Stimulated activated CD4-positive, alpha-beta T cell treated with anti-CD3 and anti-CD28 coated beads, Interleukin-1b, Interleukin-23, amount 100 ng/mL, for 48 hours (primary cell): ENCODE measurements around the gene ZNF346.
"Not testable (repeated sequence)": the region's sequence is repeated elsewhere in the genome, so short reads cannot be mapped to it uniquely, and the experiment has no call there.

ENCODE experiments used
- DNase-seq: peaks from one replicate; pipeline ENCODE4 v3.0.0-alpha.2; 2020

The ZNF346 gene

DNA sequence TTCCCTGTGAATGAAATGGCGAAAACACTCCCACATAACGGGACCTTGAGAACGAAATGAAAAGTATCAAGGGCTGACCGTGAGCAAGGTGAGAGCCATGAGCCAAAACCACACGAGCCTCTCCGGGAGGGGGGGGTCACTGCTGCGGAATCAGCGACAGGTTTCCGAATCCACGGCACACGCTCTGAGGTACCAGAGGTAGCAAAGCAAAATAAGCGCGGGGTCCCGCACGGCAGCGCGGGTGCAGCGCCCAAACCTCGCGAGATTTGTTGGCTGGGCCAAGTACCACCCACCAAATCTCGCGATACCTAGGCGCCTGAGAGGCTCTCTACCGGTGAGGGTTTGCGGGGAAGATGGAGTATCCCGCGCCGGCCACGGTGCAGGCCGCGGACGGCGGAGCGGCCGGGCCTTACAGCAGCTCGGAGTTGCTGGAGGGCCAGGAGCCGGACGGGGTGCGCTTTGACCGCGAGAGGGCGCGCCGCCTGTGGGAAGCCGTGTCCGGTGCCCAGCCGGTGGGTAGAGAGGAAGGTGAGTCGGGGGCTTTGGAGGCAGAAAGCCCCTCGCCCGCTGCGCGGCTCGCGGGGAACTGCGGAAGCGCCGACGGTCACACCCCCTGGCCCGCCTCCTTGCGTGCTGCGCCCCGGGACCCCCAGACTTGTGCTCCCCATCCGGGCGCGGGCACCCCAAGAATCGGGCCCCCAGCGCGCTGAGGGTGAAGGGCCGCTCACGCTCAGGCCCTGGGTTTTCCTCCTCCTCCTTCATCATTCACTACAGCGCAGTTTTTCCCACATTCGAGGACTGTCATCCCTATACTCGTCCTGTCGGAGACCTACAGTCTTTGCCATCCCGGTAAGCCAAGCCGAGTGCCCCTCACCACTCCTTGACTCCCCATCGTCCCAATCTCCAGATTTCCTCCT lies at the start of gene ZNF346:
TSS of gene ZNF346 (plus strand) at position 311 of the 917 bp plus-strand sequence. CDS start at position 354, 43 bp downstream.
- peak; percentile 94 for DNase-seq

GRCh38 chr5:176979669-176980068 lies 42.8 kb upstream of the ZNF346 start:
- no peak for DNase-seq

GRCh38 chr5:176980818-176981217 lies 41.7 kb upstream of the ZNF346 start:
- DNase-seq: no peak

DNA sequence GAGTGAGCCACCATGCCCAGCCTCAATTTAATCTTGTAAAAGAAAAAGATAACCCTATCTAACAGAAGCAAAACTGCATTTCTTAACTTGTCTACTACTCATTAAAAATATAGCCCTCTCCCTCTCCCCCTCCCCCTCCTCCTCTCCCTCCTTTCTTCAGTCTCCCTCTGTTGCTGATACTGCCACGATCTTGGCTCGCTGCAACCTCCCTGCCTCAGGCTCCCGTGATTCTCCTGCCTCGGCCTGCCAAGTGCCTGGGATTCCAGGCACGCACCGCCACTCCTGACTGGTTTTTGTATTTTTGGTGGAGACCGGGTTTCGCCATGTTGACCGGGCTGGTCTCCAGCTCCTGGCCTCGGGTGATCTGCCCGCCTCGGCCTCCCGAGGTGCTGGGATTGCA lies 39.4 kb upstream of the ZNF346 start:
- not testable (repeated sequence) for DNase-seq

- DNase-seq: not testable (repeated sequence)
These were observed 38.9 kb upstream of the ZNF346 start for GRCh38 chr5:176983593-176983992.

DNA sequence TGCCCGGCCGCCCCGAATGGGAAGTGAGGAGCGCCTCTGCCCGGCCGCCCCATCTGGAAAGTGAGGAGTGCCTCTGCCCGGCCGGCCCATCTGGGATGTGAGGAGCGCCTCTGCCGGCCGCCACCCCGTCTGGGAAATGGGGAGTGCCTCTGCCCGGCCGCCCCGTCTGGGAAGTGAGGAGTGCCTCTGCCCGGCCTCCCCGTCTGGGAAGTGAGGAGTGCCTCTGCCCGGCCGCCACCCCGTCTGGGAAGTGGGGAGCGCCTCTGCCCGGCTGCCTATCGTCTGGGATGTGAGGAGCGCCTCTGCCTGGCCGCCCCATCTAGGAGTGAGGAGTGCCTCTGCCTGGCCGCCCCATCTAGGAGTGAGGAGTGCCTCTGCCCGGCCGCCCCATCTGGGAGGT lies 38.3 kb upstream of the ZNF346 start:
- not testable (repeated sequence) for DNase-seq

- DNase-seq: no peak
These were observed 37.0 kb upstream of the ZNF346 start for GRCh38 chr5:176985516-176985915.

- DNase-seq: no peak
These were observed 36.2 kb upstream of the ZNF346 start for GRCh38 chr5:176986280-176986679.

DNA sequence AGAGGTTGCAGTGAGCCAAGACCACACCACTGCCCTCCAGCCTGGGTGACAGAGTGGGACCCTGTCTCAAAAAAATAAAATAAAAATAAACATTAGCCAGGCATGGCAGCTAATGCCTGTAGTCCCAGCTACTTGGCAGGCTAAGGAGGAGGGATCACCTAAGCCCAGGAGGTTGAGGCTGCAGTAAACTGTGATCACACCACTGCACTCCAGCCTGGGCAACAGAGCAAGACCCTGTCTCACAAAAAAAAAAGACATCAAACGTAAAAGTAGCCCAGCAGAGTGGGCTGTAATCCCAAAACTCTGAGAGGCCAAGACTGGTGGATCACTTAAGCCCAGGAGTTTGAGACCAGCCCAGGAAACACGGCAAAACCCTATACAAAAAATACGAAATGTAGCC lies 34.9 kb upstream of the ZNF346 start:
- DNase-seq: no peak

- not testable (repeated sequence) for DNase-seq
These were observed 29.4 kb upstream of the ZNF346 start for GRCh38 chr5:176993081-176993480.

- DNase-seq: no peak
These were observed 27.9 kb upstream of the ZNF346 start for GRCh38 chr5:176994460-176995121.

GRCh38 chr5:176995122-176995490 lies 27.4 kb upstream of the ZNF346 start:
- DNase-seq: no peak

GRCh38 chr5:176995896-176996767 lies 26.4 kb upstream of the ZNF346 start:
- no peak for DNase-seq

DNA sequence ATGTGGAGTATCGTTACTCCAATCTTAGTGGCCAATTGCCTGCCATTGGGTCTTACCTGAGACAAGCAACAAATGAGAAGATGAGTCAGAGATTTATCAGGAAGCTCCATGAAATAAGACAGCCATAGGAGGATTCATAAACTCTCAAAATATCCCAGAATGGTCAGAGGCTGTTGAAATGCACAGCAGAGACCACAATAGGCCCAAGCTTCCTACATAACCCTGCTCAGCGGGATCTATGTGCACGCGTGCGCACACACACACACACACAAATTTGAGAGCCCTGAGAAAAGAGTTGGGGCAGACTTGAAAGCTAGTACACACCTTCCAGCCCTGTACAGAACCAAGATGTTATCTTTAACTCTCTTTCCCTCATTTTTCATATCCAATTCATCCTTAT lies 25.7 kb upstream of the ZNF346 start:
- no peak for DNase-seq

DNA sequence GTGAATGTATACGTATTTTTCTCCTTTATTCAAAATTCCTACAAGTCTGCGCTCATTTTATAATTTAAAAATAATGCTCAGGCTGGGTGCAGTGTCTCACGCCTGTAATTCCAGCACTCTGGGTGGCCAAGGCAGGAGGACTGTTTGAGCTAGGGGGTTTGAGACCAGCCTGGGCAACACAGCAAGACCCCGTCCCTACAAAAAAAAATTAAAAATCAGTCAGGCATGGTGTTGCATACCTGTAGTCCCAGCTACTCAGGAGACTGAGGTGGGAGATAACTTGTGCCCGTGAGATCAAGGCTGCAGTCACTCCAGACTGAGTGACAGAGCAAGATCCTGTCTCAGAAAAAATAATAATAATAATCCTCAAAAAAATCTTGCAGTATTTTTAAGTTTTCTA lies 23.7 kb upstream of the ZNF346 start:
- no peak for DNase-seq

- DNase-seq: not testable (repeated sequence)
These were observed 23.0 kb upstream of the ZNF346 start for GRCh38 chr5:176999526-176999925.

- no peak for DNase-seq
These were observed 18.8 kb upstream of the ZNF346 start for GRCh38 chr5:177003649-177004048.

DNA sequence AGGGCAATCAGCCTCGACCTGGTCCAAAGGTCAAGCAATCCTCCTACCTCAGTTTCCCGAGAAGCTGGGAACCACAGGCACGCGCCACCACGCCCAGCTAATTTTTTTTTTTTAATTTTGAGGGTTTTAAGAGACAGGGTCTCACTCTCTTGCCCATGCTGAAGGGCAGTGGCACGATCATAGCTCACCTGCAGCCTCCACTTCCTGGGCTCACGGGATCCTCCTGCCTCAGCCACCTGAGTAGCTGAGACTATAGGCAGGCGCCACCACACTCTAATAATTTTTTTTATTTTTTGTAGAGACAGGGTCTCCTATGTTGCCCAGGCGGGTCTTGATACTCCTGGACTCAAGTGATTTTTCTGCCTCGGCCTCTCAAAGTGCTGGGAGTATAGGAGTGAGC lies 17.5 kb upstream of the ZNF346 start:
- no peak for DNase-seq

GRCh38 chr5:177005619-177006264 lies 16.8 kb upstream of the ZNF346 start:
- peak; percentile 70 for DNase-seq

DNA sequence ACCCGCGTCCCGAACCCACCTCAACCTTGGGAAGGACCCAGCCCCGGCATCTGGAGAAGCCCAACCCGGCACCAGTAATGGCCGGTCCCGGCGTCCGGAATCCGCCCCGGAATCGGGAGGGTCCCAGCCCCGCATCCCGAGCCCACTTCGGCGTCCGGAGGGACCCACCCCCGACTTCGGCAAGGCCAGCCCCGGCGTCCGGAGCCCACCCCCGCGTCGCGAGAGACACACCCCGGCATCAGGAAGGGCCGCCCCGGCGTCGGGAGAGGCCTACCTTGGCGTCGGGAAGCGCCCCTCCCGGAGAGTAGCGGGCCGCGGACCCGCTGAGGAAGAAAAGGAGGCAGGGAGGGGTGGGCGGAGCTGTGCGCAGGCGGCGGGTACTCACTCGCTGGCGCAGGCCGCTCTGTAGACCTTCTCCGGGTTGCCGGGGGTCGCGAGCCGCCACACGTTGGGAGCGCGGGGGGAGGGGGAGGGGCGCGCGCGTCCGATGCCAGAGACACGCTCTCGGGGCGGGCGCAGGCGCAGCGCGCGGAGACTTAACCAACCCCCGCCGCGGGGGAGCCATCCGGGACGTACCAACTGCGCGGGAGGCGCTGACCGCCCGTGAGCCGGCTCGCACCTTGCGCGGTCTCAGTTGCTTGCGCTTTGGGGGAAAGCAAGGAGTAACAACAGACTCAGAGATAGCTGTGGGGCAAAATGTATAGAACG lies 16.1 kb upstream of the ZNF346 start, which contains the start of gene UIMC1:
TSS of gene UIMC1 (minus strand) at position 515 of the 708 bp plus-strand sequence. CDS start 24,164 bp downstream, outside the sequence.
- DNase-seq: peak; percentile 91

DNA sequence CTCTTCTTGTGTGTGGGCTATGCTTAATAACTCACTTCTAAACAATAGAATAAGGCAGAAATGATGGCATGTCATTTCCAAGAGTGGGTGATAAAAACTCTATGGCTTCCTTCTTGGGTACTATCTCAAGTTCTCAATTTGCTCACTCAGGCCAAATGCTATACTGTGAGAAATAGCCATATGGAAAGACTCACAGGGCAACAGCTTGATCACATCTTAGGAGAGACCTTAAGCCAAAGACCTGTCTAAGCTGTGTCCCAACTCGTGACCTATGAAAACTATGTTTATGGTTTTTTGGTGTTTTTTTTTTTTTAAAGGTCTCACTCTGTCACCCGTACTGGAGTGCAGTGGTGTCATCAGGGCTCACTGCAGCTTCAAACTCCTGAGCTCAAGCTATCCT lies 13.8 kb upstream of the ZNF346 start:
- no peak for DNase-seq

GRCh38 chr5:177010153-177010552 lies 12.3 kb upstream of the ZNF346 start:
- no peak for DNase-seq
